ENCODE data around the gene RNF144A. TPM values are rescaled to one million over a fixed set of nuclear protein-coding genes. Genes with fewer than 3 reads are reported as not detected.

The RNF144A gene
- total and polyA plus RNA-seq, 2 experiments from 2014 or later: 0.60 to 3.5 TPM

DNA sequence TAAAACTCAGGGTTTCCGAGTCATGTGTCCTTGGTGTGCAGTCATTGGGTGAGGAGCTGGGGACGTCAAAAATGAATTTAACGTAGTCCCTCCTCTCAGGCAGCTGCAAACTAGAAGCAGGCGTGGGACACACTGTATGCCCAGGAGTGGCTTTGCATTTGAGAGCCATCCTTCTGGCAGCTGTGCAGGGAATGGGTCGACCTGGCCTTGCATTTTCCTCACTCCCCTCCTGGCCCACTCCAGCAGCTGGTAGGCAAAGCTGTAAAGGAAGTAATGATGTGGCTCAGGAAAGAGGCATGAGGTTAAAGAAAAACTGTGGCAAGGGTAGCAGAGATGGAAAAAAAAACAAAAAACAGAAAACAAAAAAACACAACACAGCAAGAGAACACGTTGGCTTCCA lies 46.5 kb downstream of the RNF144A start:
- Histone ChIP-seq H3K4me2 (ENCODE audit: unreplicated experiment) (no peak overlapping the region), H3K9me2 (ENCODE audit: insufficient read depth) (no peaks in the 10 kb centered on the region), H3K9ac (no peak overlapping the region), H4K20me1 (ENCODE audit: insufficient read depth) (no peaks in the 10 kb centered on the region), H3K36me3 (ENCODE audit: low read depth) (no peaks in the 10 kb centered on the region), H3K79me2 (ENCODE audit: insufficient read depth) (no peaks in the 10 kb centered on the region), H3K4me1 (ENCODE audit: insufficient read depth) (no peaks in the 10 kb centered on the region), H3K9me3 (ENCODE audit: low read depth) (no peaks in the 10 kb centered on the region), H3K27me3 (replicated peaks; ENCODE audit: insufficient read depth) (no peaks in the 10 kb centered on the region), H3K4me3 (no peak overlapping the region), H3K27ac (no peak overlapping the region), H3F3A (ENCODE audit: insufficient read depth) (no peaks in the 10 kb centered on the region), H2AFZ (no peak overlapping the region)
- in situ Hi-C loops (cut with MboI): no loop called here
- WGBS, 2 experiments (ENCODE audit: low coverage in 1 of 2, low lambda C conversion rate in 2 of 2, missing lambda C conversion rate in 2 of 2): 80% methylated on average over 6 of the region's 6 CpGs
- TF ChIP-seq EZH2phosphoT487 (IDR thresholded peaks at IDR 0.05; ENCODE audit: insufficient read depth, low read depth): no peak
- TF ChIP-seq EZH2 (IDR thresholded peaks at IDR 0.05; ENCODE audit: insufficient read depth, poor library complexity, severe bottlenecking): no peak
- DNase-seq: no peak

DNA sequence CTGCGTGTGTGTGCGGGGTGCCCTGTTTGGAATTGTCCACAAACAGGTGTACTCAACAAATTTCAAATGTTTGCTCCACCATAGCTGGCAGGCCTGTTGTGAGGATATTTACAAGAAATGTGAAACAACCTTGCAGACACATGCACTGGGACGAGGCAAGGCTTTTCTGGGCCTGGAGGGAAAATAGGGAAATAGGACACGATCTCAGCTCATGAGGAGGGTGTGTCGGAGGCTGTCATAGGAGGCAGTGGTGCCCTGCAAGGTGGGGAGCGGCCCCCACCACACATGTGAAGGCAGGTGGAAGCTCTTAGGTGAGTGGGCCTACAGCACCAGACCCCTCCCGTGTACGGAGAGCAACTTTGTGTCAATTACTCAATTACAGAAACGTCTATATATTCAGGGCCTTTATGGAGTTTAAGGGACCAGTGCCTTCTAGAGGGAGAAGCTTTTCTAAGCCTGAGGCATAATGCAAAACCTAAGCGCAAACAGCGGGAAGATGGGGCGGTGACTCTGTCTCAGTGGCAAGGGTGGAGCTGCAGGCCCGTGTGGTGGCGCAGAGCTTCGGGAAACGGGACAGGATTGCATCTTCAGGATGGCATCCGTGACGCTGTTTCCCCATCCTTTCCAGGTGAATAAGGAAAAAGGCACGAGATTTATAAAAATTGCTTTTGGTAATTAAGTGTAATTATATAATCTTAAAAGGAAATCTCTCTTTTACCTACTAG lies 48.0 kb downstream of the RNF144A start:
- 94% methylated on average over 19 of the region's 19 CpGs for WGBS, 2 experiments (ENCODE audit: low coverage in 1 of 2, low lambda C conversion rate in 2 of 2, missing lambda C conversion rate in 2 of 2)
- in situ Hi-C loops (cut with MboI): no loop called here
- H3F3A ChIP-seq (ENCODE audit: insufficient read depth): no peaks in the 10 kb centered on the region

GRCh38 chr2:6966446-6966940 lies 49.3 kb downstream of the RNF144A start:
- no peaks in the 10 kb centered on the region for H3K79me2 ChIP-seq (ENCODE audit: insufficient read depth)
- H3K27me3 ChIP-seq (replicated peaks; ENCODE audit: insufficient read depth): no peaks in the 10 kb centered on the region
- no peaks in the 10 kb centered on the region for H3K9me2 ChIP-seq (ENCODE audit: insufficient read depth)
- DNase-seq: no peak
- H3K36me3 ChIP-seq (ENCODE audit: low read depth): no peaks in the 10 kb centered on the region
- no peak overlapping the region for H2AFZ ChIP-seq
- no peak overlapping the region for H3K4me2 ChIP-seq (ENCODE audit: unreplicated experiment)
- H3K4me3 ChIP-seq: no peak overlapping the region
- H4K20me1 ChIP-seq (ENCODE audit: insufficient read depth): no peaks in the 10 kb centered on the region
- no peaks in the 10 kb centered on the region for H3K4me1 ChIP-seq (ENCODE audit: insufficient read depth)
- WGBS, 2 experiments (ENCODE audit: low coverage in 1 of 2, low lambda C conversion rate in 2 of 2, missing lambda C conversion rate in 2 of 2): 71 to 75% methylated on average over 7 of the region's 7 CpGs
- TF ChIP-seq EZH2 (IDR thresholded peaks at IDR 0.05; ENCODE audit: insufficient read depth, poor library complexity, severe bottlenecking) (no peak), EZH2phosphoT487 (IDR thresholded peaks at IDR 0.05; ENCODE audit: insufficient read depth, low read depth) (no peak)
- H3K27ac ChIP-seq: no peak overlapping the region
- H3F3A ChIP-seq (ENCODE audit: insufficient read depth): no peaks in the 10 kb centered on the region
- in situ Hi-C loops (cut with MboI): no loop called here
- no peaks in the 10 kb centered on the region for H3K9me3 ChIP-seq (ENCODE audit: low read depth)
- no peak overlapping the region for H3K9ac ChIP-seq

More for the DNA sequence above, 48.0 kb downstream of the RNF144A start:
- H3K79me2 ChIP-seq (ENCODE audit: insufficient read depth): no peaks in the 10 kb centered on the region
- no peaks in the 10 kb centered on the region for H3K27me3 ChIP-seq (replicated peaks; ENCODE audit: insufficient read depth)
- no peak for DNase-seq
- no peak overlapping the region for H3K4me3 ChIP-seq
- no peaks in the 10 kb centered on the region for H3K9me2 ChIP-seq (ENCODE audit: insufficient read depth)
- H3K4me1 ChIP-seq (ENCODE audit: insufficient read depth): no peaks in the 10 kb centered on the region
- no peak overlapping the region for H3K27ac ChIP-seq
- TF ChIP-seq EZH2phosphoT487 (IDR thresholded peaks at IDR 0.05; ENCODE audit: insufficient read depth, low read depth) (no peak), EZH2 (IDR thresholded peaks at IDR 0.05; ENCODE audit: insufficient read depth, poor library complexity, severe bottlenecking) (no peak)
- H3K4me2 ChIP-seq (ENCODE audit: unreplicated experiment): no peak overlapping the region
- no peaks in the 10 kb centered on the region for H4K20me1 ChIP-seq (ENCODE audit: insufficient read depth)
- no peaks in the 10 kb centered on the region for H3K9me3 ChIP-seq (ENCODE audit: low read depth)
- no peak overlapping the region for H3K9ac ChIP-seq
- H2AFZ ChIP-seq: no peak overlapping the region
- H3K36me3 ChIP-seq (ENCODE audit: low read depth): no peaks in the 10 kb centered on the region

GRCh38 chr2:6967301-6967700 lies 50.1 kb downstream of the RNF144A start:
- no peak for DNase-seq
- Histone ChIP-seq H3K27ac (no peak overlapping the region), H3F3A (ENCODE audit: insufficient read depth) (no peaks in the 10 kb centered on the region), H3K27me3 (replicated peaks; ENCODE audit: insufficient read depth) (no peaks in the 10 kb centered on the region), H3K9ac (no peak overlapping the region), H3K79me2 (ENCODE audit: insufficient read depth) (no peaks in the 10 kb centered on the region), H3K4me3 (no peak overlapping the region), H3K9me3 (ENCODE audit: low read depth) (no peaks in the 10 kb centered on the region), H3K4me1 (ENCODE audit: insufficient read depth) (no peaks in the 10 kb centered on the region), H3K36me3 (ENCODE audit: low read depth) (no peaks in the 10 kb centered on the region), H2AFZ (no peak overlapping the region), H4K20me1 (ENCODE audit: insufficient read depth) (no peaks in the 10 kb centered on the region), H3K9me2 (ENCODE audit: insufficient read depth) (no peaks in the 10 kb centered on the region), H3K4me2 (ENCODE audit: unreplicated experiment) (no peak overlapping the region)
- WGBS, 2 experiments (ENCODE audit: low coverage in 1 of 2, low lambda C conversion rate in 2 of 2, missing lambda C conversion rate in 2 of 2): 81 to 84% methylated on average over 7 of the region's 7 CpGs
- in situ Hi-C loops (cut with MboI): no loop called here
- TF ChIP-seq EZH2phosphoT487 (IDR thresholded peaks at IDR 0.05; ENCODE audit: insufficient read depth, low read depth) (no peak), EZH2 (IDR thresholded peaks at IDR 0.05; ENCODE audit: insufficient read depth, poor library complexity, severe bottlenecking) (no peak)
